MCF 10A (cell line): Measurements from ENCODE around the gene BATF2. TPM values are rescaled to one million over a fixed set of nuclear protein-coding genes. Genes with fewer than 3 reads are reported as not detected.

Experiments
- BruUV-seq: library from RNA; stranded (reverse); fragments of 400-500 nt; replicated peaks from 2 replicates; lab custom pipeline; 2021; lab: Mats Ljungman, UMichigan
- CTCF ChIA-PET: fragments of 300-600 bp; sonication (Branson Sonifier 250); formaldehyde crosslinking; extraction: SDS; loops from one replicate; lab custom pipeline; 2021; ENCODE audit warnings: antibody characterized with exemption, inconsistent platforms; lab: Yijun Ruan, JAX
- POLR2A ChIA-PET: fragments of 300-600, 350-650 bp; sonication (Branson Sonifier 250); formaldehyde crosslinking; extraction: SDS; loops from one replicate; lab custom pipeline; 2020; ENCODE audit warnings: antibody characterized with exemption, inconsistent platforms; lab: Yijun Ruan, JAX
- DNase-seq: peaks from one replicate; pipeline ENCODE4 v3.0.0-alpha.2; 2018; ENCODE audit not compliant: unreplicated experiment
- H3K27ac Mint-ChIP-seq: one replicate; pipeline ENCODE4 v1.8.0; 2022; ENCODE audit warnings: mild to moderate bottlenecking, low read depth, mixed read lengths; ENCODE audit not compliant: unreplicated experiment
- H3K27me3 Mint-ChIP-seq: one replicate; pipeline ENCODE4 v1.8.0; 2022; ENCODE audit warnings: mixed read lengths; ENCODE audit not compliant: insufficient read depth, unreplicated experiment
- H3K36me3 Mint-ChIP-seq: one replicate; pipeline ENCODE4 v1.8.0; 2022; ENCODE audit warnings: mild to moderate bottlenecking, moderate library complexity, mixed read lengths; ENCODE audit not compliant: insufficient read depth, unreplicated experiment
- H3K4me1 Mint-ChIP-seq: one replicate; pipeline ENCODE4 v1.8.0; 2022; ENCODE audit warnings: mixed read lengths; ENCODE audit not compliant: insufficient read depth, unreplicated experiment
- H3K4me3 Mint-ChIP-seq: one replicate; pipeline ENCODE4 v1.8.0; 2022; ENCODE audit warnings: mild to moderate bottlenecking, moderate library complexity, mixed read lengths; ENCODE audit not compliant: unreplicated experiment
- H3K9me3 Mint-ChIP-seq: one replicate; pipeline ENCODE4 v1.8.0; 2022; ENCODE audit warnings: mixed read lengths; ENCODE audit not compliant: unreplicated experiment
- intact Hi-C: fragments of 100-400 bp; cut with micrococcal nuclease; formaldehyde crosslinking; loops from 2 replicates; pipeline ENCODE4 v1.14.1; 2022
- total RNA-seq: library from RNA; stranded (reverse); gene quantifications from 2 replicates; pipeline ENCODE4 v1.2.3, GENCODE V29; 2022
- TF ChIP-seq, protein P1 (sequence below): fragments of 200-600 bp; IDR thresholded peaks from one replicate; pipeline ENCODE4 v1.8.0; 2022; ENCODE audit warnings: antibody characterized with exemption, mild to moderate bottlenecking; ENCODE audit not compliant: unreplicated experiment

Gene BATF2
- total RNA-seq, 1 experiment from 2014 or later, result 1.3 TPM

DNA sequence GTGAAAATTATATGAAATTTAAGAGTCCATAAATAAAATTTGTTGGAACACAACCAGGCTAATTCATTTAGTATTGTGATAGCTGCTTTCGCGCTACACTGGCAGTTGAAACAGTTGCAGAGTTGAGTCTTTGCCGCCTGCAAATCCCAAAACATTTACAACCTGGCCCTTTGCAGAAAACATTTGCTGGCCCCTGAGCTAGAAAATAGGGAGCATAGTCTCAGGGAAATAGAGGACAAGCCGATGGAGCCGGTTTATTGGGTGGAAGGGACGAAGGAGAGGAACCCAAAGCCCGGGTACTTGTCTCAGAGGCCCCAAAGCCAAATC, 43.7 kb upstream of the BATF2 start:
- no TSS peak for BruUV-seq
- ChIA-PET POLR2A (interaction anchor here (0.7 to 2.7 kb wide), 21 partner anchors 9 to 850 kb away, joined by 3 to 20 read pairs (median 5); partner anchors contain the start of genes ARL2, ATG2A, CCDC85B and FAU), CTCF (interaction anchor here (0.6 to 5.5 kb wide), 8 partner anchors 13 to 195 kb away, joined by 3 to 27 read pairs (median 4); partner anchors contain the start of genes ARL2, CDCA5, FAU and MRPL49)
- Mint-ChIP-seq H3K4me3 (peak overlapping the region; percentile 89), H3K4me1 (peaks cover 10% of the 10 kb centered on the region), H3K27me3 (no peaks in the 10 kb centered on the region), H3K27ac (peak overlapping the region; percentile 84), H3K9me3 (no peaks in the 10 kb centered on the region), H3K36me3 (peaks cover 25% of the 10 kb centered on the region)
- intact Hi-C loops, result loop anchor here (5.0 kb wide), 1 partner anchor 42 kb away; the partner anchor contains the start of genes CDCA5 and ZFPL1
- TF ChIP-seq, protein P1, sequence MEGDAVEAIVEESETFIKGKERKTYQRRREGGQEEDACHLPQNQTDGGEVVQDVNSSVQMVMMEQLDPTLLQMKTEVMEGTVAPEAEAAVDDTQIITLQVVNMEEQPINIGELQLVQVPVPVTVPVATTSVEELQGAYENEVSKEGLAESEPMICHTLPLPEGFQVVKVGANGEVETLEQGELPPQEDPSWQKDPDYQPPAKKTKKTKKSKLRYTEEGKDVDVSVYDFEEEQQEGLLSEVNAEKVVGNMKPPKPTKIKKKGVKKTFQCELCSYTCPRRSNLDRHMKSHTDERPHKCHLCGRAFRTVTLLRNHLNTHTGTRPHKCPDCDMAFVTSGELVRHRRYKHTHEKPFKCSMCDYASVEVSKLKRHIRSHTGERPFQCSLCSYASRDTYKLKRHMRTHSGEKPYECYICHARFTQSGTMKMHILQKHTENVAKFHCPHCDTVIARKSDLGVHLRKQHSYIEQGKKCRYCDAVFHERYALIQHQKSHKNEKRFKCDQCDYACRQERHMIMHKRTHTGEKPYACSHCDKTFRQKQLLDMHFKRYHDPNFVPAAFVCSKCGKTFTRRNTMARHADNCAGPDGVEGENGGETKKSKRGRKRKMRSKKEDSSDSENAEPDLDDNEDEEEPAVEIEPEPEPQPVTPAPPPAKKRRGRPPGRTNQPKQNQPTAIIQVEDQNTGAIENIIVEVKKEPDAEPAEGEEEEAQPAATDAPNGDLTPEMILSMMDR, result no peak
- no peak for DNase-seq

DNA sequence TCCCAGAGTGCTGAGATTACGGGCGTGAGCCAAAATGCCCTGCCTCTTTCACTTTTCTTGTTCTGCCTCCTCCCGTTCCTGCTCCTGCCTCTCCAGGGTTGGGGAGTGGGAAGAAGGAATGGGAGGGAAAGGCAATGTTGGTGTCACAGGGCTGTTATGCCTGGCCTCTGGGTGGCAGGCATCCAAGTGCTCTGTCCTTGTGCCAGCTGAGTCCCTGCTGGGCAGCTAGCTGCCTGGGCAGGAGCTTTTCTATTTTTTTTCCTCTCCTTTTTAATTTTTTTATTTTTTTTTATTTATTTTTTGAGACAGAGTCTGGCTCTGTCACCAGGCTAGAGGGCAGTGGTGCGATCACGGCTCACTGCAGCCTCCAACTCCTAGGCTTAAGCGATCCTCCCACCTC, 40.2 kb upstream of the BATF2 start:
- intact Hi-C loops, result no loop called here
- Mint-ChIP-seq H3K27ac (no peak overlapping the region), H3K4me1 (no peaks in the 10 kb centered on the region), H3K27me3 (no peaks in the 10 kb centered on the region), H3K4me3 (no peak overlapping the region), H3K9me3 (no peaks in the 10 kb centered on the region), H3K36me3 (peaks cover 32% of the 10 kb centered on the region)
- TF ChIP-seq, protein P1, result no peak
- DNase-seq, result no peak
- POLR2A ChIA-PET, result interaction anchor here (1.7 kb wide), 1 partner anchor 10 kb away, joined by 3 read pairs; the partner anchor contains the start of gene SNX15
- CTCF ChIA-PET, result interaction anchor here (0.6 to 5.5 kb wide), 4 partner anchors 9 to 74 kb away, joined by 3 to 27 read pairs (median 8); partner anchors contain the start of genes ARL2 and SNX15
- no TSS peak for BruUV-seq

DNA sequence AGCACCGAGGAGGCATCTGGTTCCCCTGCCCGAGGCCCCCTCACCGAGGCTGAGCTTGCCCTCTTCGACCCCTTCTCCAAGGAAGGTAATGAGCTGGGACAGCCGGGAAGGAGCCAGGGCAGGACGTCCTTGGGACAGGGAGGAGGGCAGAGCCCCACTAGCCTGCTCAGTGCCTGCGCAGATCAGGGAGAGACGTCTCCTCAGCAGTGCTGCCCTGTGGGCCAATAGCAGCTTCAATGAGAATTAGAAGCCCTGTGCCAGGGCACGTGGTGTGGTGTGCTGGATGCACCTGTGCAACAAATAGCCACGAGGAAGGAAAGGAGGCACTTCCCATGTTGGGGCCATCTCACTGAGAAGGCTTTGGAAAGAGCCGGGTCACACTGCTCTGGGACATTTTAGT, 38.8 kb upstream of the BATF2 start:
- intact Hi-C loops, result no loop called here

DNA sequence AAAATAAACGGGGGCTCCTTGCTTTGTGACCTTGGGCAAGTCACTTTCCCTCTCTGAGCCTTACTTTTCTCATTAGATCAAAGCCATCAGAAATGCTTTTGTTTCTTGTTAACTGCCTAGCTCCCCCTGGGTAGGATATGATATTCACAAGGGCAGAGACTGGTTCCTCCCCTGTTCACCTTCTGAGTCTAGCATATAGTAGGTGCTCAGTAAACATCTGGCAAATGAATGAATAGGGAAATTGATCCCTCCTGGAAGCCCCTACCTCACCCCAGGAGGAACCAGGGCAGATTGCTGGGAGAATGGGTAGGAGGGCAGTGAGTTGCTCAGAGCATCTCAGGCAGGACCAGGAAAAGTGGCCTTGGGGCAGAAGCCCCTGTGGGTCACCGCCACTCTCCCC, 37.7 kb upstream of the BATF2 start:
- H3K4me3 Mint-ChIP-seq, result no peak overlapping the region
- no peaks in the 10 kb centered on the region for H3K9me3 Mint-ChIP-seq
- intact Hi-C loops, result no loop called here
- no peak overlapping the region for H3K27ac Mint-ChIP-seq
- TF ChIP-seq, protein P1, result no peak
- no peaks in the 10 kb centered on the region for H3K27me3 Mint-ChIP-seq
- DNase-seq, result no peak
- peaks cover 38% of the 10 kb centered on the region for H3K36me3 Mint-ChIP-seq
- ChIA-PET CTCF (no interaction called here), POLR2A (interaction anchor here (0.6 to 1.2 kb wide), 2 partner anchors 17 to 149 kb away, joined by 3 to 4 read pairs; no protein-coding TSS in a partner anchor)
- no peaks in the 10 kb centered on the region for H3K4me1 Mint-ChIP-seq
- BruUV-seq, result no TSS peak

More for the DNA sequence above, 38.8 kb upstream of the BATF2 start:
- H3K27me3 Mint-ChIP-seq, result no peaks in the 10 kb centered on the region
- H3K9me3 Mint-ChIP-seq, result no peaks in the 10 kb centered on the region
- no peak overlapping the region for H3K4me3 Mint-ChIP-seq
- POLR2A ChIA-PET, result no interaction called here
- CTCF ChIA-PET, result interaction anchor here (0.6 to 2.0 kb wide), 3 partner anchors 21 to 43 kb away, joined by 3 to 10 read pairs (median 3); partner anchors contain the start of gene ARL2
- BruUV-seq, result no TSS peak
- TF ChIP-seq, protein P1, result no peak
- no peak for DNase-seq
- H3K4me1 Mint-ChIP-seq, result no peaks in the 10 kb centered on the region
- peaks cover 38% of the 10 kb centered on the region for H3K36me3 Mint-ChIP-seq
- no peak overlapping the region for H3K27ac Mint-ChIP-seq
